GM12891 (cell line): ENCODE measurements around the gene PLPPR1.
A peak's percentile ranks its signal among the peaks of the same experiment; 100 is the strongest.

Source experiments
- DNase-seq: peaks from one replicate; pipeline ENCODE4 v3.0.0; 2011; ENCODE audit warnings: low spot score; ENCODE audit not compliant: insufficient read length
- FAIRE-seq: peaks from 2 replicates; lab custom pipeline; 2011; peaks lifted over from hg19 to GRCh38; lab: Jason Lieb, UNC
- PAX5 ChIP-seq: IDR thresholded peaks from 2 replicates; pipeline ENCODE4 v1.6.1; 2011; ENCODE audit warnings: low read length, moderate library complexity, mild to moderate bottlenecking; ENCODE audit not compliant: insufficient read depth, severe bottlenecking
- POLR2A ChIP-seq: IDR thresholded peaks from 2 replicates; pipeline ENCODE4 v1.6.1; 2011; ENCODE audit warnings: low read depth, low read length, control low read depth
- POLR2AphosphoS5 ChIP-seq: IDR thresholded peaks from 2 replicates; pipeline ENCODE4 v1.6.1; 2011; ENCODE audit warnings: low read depth, low read length, control low read depth
- POU2F2 ChIP-seq: IDR thresholded peaks from 2 replicates; pipeline ENCODE4 v1.6.1; 2011; ENCODE audit warnings: low read depth, mild to moderate bottlenecking, control low read depth, low read length, moderate library complexity
- SPI1 ChIP-seq: IDR thresholded peaks from 2 replicates; pipeline ENCODE4 v1.6.1; 2011; ENCODE audit warnings: low read depth, low read length, control low read depth
- TAF1 ChIP-seq: IDR thresholded peaks from 2 replicates; pipeline ENCODE4 v1.6.1; 2011; ENCODE audit warnings: low read depth, low read length, control low read depth

PLPPR1 gene

GRCh38 chr9:101307051-101307450, 278.5 kb downstream of the PLPPR1 start:
- DNase-seq (no peak), FAIRE-seq (no peak)
- TF ChIP-seq TAF1 (no peak), SPI1 (no peak), PAX5 (no peak), POU2F2 (no peak), POLR2AphosphoS5 (no peak), POLR2A (no peak)

GRCh38 chr9:101307524-101308213, 279.1 kb downstream of the PLPPR1 start:
- DNase-seq (no peak), FAIRE-seq (no peak)
- TF ChIP-seq POLR2A (no peak), TAF1 (no peak), POLR2AphosphoS5 (no peak), POU2F2 (no peak), PAX5 (no peak), SPI1 (no peak)

GRCh38 chr9:101309139-101309538, 280.6 kb downstream of the PLPPR1 start:
- no peak for TF ChIP-seq TAF1
- no peak for TF ChIP-seq POLR2AphosphoS5
- no peak for TF ChIP-seq SPI1
- TF ChIP-seq POLR2A: no peak
- TF ChIP-seq PAX5: no peak
- TF ChIP-seq POU2F2: no peak
- DNase-seq: no peak
- FAIRE-seq: no peak

- DNase-seq (no peak), FAIRE-seq (no peak)
- no peak for TF ChIP-seq TAF1
These were observed 282.7 kb downstream of the PLPPR1 start for GRCh38 chr9:101311191-101311590.

GRCh38 chr9:101311758-101312420, 283.4 kb downstream of the PLPPR1 start:
- DNase-seq (peak; percentile 7), FAIRE-seq (peak; percentile 83)
- TF ChIP-seq SPI1 (no peak), POU2F2 (no peak), POLR2AphosphoS5 (no peak), POLR2A (no peak), PAX5 (no peak), TAF1 (no peak)

- FAIRE-seq: no peak
- no peak for TF ChIP-seq POLR2A
- no peak for TF ChIP-seq SPI1
- TF ChIP-seq POU2F2: no peak
- no peak for TF ChIP-seq PAX5
- no peak for TF ChIP-seq TAF1
- TF ChIP-seq POLR2AphosphoS5: no peak
- DNase-seq: no peak
These were observed 284.1 kb downstream of the PLPPR1 start for GRCh38 chr9:101312661-101313060.

- TF ChIP-seq POU2F2 (no peak), POLR2AphosphoS5 (no peak), TAF1 (no peak), POLR2A (no peak), SPI1 (no peak), PAX5 (no peak)
- no peak for FAIRE-seq
- DNase-seq: no peak
These were observed 286.6 kb downstream of the PLPPR1 start for GRCh38 chr9:101315112-101315450.

- TF ChIP-seq TAF1 (no peak), POLR2A (no peak), POU2F2 (no peak)
- FAIRE-seq: no peak
- no peak for DNase-seq
These were observed 289.2 kb downstream of the PLPPR1 start for GRCh38 chr9:101317735-101318134.

- DNase-seq (no peak), FAIRE-seq (no peak)
- TF ChIP-seq SPI1: no peak
- TF ChIP-seq PAX5: no peak
- no peak for TF ChIP-seq TAF1
- no peak for TF ChIP-seq POLR2A
- TF ChIP-seq POU2F2: no peak
- no peak for TF ChIP-seq POLR2AphosphoS5
These were observed 294.6 kb downstream of the PLPPR1 start for GRCh38 chr9:101323129-101323528.

GRCh38 chr9:101324245-101324804, 295.8 kb downstream of the PLPPR1 start:
- TF ChIP-seq POU2F2 (no peak), POLR2A (no peak), POLR2AphosphoS5 (no peak), TAF1 (no peak), SPI1 (no peak)
- DNase-seq (no peak), FAIRE-seq (no peak)
